ENCODE data around the gene RASL12. TPM values are rescaled to one million over a fixed set of nuclear protein-coding genes. Genes with fewer than 3 reads are reported as not detected.
A peak's percentile ranks its signal among the peaks of the same experiment; 100 is the strongest.

Gene RASL12
- total and polyA plus RNA-seq, 2 of the 4 experiments (the other 2 are of a cell fraction), result 0.18 to 0.22 TPM

DNA sequence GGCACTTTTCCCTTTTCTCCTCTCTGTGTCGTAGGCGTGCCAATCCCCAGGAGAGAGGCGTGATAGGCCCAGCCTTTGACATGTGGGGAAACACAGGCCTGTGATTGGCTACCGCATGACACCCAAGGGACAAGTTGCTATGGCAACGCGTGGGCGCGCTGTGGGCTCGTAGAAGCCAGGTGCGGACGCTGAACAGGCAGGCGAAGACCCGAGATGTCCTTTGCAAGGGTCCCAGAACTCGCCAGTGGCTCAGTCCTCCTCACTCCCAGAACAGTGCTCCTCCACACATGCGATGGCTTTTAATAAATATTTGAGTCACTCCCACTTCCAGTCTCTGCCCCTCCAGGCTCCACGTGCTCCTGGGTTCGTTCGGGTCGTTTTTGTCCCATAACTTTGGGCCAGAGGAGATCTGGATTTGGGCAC, 18.4 kb downstream of the RASL12 start:
- TF ChIP-seq, protein P1, sequence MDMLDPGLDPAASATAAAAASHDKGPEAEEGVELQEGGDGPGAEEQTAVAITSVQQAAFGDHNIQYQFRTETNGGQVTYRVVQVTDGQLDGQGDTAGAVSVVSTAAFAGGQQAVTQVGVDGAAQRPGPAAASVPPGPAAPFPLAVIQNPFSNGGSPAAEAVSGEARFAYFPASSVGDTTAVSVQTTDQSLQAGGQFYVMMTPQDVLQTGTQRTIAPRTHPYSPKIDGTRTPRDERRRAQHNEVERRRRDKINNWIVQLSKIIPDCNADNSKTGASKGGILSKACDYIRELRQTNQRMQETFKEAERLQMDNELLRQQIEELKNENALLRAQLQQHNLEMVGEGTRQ (IDR thresholded peaks at IDR 0.05; ENCODE audit: low read depth, low read length), result peak; percentile 93
- TF ChIP-seq CHD1 (IDR thresholded peaks at IDR 0.05; ENCODE audit: low read depth, low read length) (no peak), MXI1 (IDR thresholded peaks at IDR 0.05; ENCODE audit: borderline replicate concordance, low read depth, low read length) (peak; percentile 46; the same call in 1 of the 2 replicates)
- peak overlapping the region; percentile 69 for H3K4me2 ChIP-seq (ENCODE audit: low read depth, low read length)
- no peaks in the 10 kb centered on the region for H3K27me3 ChIP-seq (ENCODE audit: control insufficient read depth, insufficient read depth, low read length)
- no TSS peak for BruUV-seq (replicated peaks)
- DNase-seq, result peak; percentile 82
- peak overlapping the region; percentile 11; the same call in 1 of the 2 replicates for H4K5ac ChIP-seq (ENCODE audit: low read depth, low read length)
- H3K14ac ChIP-seq (replicated peaks; ENCODE audit: low read depth, low read length), result peak overlapping the region; percentile 68; the same call in 1 of the 2 replicates
- peak; percentile 71 for ATAC-seq (ENCODE audit: low read depth)
- H2AFZ ChIP-seq (replicated peaks; ENCODE audit: low read length, poor library complexity), result peak overlapping the region; percentile 58
- H4K8ac ChIP-seq (ENCODE audit: low read depth in 2 of 2, low read length in 2 of 2), result peak overlapping the region; percentile 36 to 64; a peak in 2 of 4 replicates
- dilution Hi-C loops (cut with HindIII; ENCODE audit: low sequenced_read_pairs, unreplicated experiment) (no loop called here), intact Hi-C loops (cut with micrococcal nuclease) (no loop called here), in situ Hi-C loops (cut with MboI; ENCODE audit: low sequenced_read_pairs) (no loop called here)
- peak overlapping the region; percentile 95 for H2AK5ac ChIP-seq (ENCODE audit: low read depth, low read length)
- 37% methylated on average over 6 of the region's 19 CpGs; no CpG with 5 or more reads in 1 of the 2 experiments for WGBS, 2 experiments (ENCODE audit: extremely low coverage in 2 of 2, insufficient read length in 1 of 2)
- peak overlapping the region; percentile 27 for H3K23ac ChIP-seq (ENCODE audit: low read depth, low read length)
- H3K18ac ChIP-seq (ENCODE audit: low read depth, low read length), result peak overlapping the region; percentile 39
- ChIA-PET CTCF (no interaction called here), POLR2A (ENCODE audit: unreplicated experiment) (no interaction called here)
- H3K9ac ChIP-seq (ENCODE audit: low read depth, low read length), result no peak overlapping the region
- no peaks in the 10 kb centered on the region; a peak in 1 of 4 replicates for H3K79me1 ChIP-seq (ENCODE audit: low read depth in 1 of 2, low read length in 2 of 2)
- H3K4me3 ChIP-seq (ENCODE audit: insufficient read depth, low read depth, low read length), result no peak overlapping the region
- no peak overlapping the region for H3K56ac ChIP-seq (ENCODE audit: extremely low read depth, insufficient read depth, low read length)
- H3K36me3 ChIP-seq (ENCODE audit: control insufficient read depth, insufficient read depth, low read length), result no peaks in the 10 kb centered on the region
- H4K91ac ChIP-seq (ENCODE audit: insufficient read depth, low read depth, low read length), result peak overlapping the region; percentile 83
- H2BK5ac ChIP-seq (ENCODE audit: low read depth, low read length, poor library complexity, severe bottlenecking), result peak overlapping the region; percentile 62
- peak overlapping the region; percentile 55; the same call in 1 of the 3 replicates for H2BK15ac ChIP-seq (ENCODE audit: low read depth, low read length)
- H3K9me3 ChIP-seq (ENCODE audit: control insufficient read depth, insufficient read depth, low read length), result no peaks in the 10 kb centered on the region
- peak overlapping the region; percentile 90 for H2BK120ac ChIP-seq (ENCODE audit: low read depth, low read length)
- H4K20me1 ChIP-seq (ENCODE audit: insufficient read depth, low read length), result no peaks in the 10 kb centered on the region
- peak overlapping the region; percentile 64; the same call in 1 of the 2 replicates for H3K27ac ChIP-seq (ENCODE audit: insufficient read depth, low read length)
- peak overlapping the region; percentile 81 for H2BK20ac ChIP-seq (ENCODE audit: low read depth, low read length)
- H2AK9ac ChIP-seq (replicated peaks; ENCODE audit: low read depth, low read length, poor library complexity), result peak overlapping the region; percentile 76
- H3K9me1 ChIP-seq (ENCODE audit: insufficient read depth, low read length), result peaks cover 27% of the 10 kb centered on the region
- peak overlapping the region; percentile 83 for H3K4ac ChIP-seq (ENCODE audit: low read depth, low read length)
- H3K4me1 ChIP-seq (ENCODE audit: control insufficient read depth, insufficient read depth, low read length), result peaks cover 28% of the 10 kb centered on the region

Measured in IMR-90 (cell line).